Measurements from ENCODE around the gene PRDX3. TPM values are rescaled to one million over a fixed set of nuclear protein-coding genes. Genes with fewer than 3 reads are reported as not detected.

Gene PRDX3
- total RNA-seq = 115 and 144 TPM in 2 replicates

DNA sequence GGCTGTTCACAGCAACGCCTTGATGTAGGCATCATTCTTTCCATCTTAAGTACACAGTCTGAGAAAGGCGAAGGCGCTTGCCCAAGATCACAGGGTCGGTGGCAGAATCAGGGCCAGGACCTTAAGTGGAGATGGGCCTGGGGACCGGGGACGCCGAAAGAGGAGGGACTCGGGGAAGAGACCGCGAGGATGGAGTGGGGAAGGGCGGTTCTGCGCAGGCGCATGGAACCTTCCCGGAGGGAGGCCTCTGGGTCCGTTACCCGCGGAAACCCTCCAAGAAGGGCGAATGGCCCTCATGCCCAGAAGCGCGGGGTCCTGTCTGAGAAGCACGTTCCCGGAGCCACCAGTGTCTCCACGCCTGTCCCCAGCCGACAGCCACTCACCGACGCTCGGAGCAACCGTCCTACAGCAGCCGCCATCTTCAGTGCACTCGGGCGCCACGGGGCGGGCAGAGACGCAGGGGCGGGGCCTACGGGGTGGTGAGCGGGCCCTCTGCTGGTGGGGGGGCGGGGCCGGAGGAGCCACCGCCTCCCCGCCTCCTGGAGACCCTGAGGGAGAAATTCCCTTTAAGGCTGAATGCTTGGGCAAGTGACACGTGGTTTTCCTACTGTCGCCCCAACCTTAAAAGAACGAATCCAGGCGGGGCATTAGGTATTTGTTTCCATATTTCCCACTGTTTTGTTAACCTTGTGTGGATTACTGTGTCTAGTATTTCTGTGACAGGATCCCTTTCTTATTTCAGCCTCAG, at the start of gene PRDX3:
Gene PRDX3, minus strand, starts transcription at position 441 of the 748 bp plus-strand sequence. Its CDS starts 22 bp downstream, at position 419.

DNA sequence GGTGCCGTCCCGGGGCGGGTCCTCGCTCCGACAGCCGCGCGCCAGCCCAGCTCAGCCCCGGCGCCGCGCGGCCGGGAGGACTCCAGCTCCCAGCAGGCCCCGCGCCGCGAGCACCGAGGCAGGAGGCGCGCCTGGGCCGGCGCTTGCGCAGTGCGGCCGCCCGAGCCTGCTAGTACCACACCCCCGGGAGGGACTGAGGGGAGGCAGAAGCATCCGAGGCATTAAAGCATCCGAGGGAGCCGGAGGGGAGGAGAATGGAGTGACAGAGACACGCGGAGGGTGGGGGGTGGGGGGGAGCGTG, 28.7 kb upstream of the PRDX3 start, which contains the start of gene GRK5:
Gene GRK5, plus strand, starts transcription at position 206 of the 301 bp plus-strand sequence. CDS start 347 bp downstream, outside the sequence.

DNA sequence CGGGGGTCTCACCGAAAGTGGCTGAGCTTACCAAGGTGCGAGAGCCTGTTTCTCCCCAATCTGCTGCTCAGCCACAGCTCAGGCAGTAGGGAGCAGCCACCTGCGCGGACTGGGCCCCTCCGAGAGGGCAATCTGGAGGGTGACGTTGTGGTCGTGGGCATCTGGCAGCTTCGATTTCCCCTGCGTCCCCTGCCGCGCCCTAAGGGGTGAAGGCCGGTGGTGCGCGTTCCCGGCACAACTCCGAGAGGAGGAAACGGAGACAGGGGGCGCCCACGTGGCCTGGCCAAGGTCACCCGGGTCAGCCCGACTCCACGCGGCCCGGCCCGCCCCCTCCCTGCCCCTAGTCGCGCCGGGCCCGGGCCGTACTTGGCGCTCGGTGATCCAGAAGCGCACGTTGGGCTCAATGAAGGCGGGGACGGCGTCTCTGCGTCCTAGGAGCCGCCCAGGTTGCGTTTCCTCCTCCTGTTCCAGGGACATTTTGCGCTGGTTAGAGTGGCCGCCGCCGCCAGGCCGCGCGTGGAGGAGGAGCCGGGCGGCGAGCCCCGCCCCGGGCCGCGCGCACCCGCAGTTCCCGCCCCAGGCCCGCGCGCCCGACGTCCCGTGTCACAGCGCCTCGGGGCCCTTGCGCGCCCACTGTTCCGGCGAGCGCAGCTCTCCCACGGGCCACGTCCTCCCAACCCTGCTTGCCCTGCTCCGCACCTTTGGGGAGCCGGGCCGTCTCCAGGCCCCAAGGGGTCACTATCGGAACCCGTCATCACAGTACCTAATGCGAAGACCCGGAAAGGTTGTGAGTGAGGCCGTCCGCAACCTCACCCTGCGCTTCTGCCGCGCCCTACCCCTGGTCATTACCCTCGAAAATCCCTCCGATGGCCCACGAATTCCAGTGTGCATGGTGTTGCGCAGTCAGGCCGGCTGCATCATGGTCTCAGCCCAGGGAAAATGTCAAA, 13.2 kb downstream of the PRDX3 start, which contains the start of gene SFXN4:
Gene SFXN4, minus strand, starts transcription at position 544 of the 947 bp plus-strand sequence. Its CDS starts 67 bp downstream, at position 477.

Other genes starting within 250 kb of the PRDX3 start
- gene NANOS1, start 149.1 kb downstream of the PRDX3 start, total RNA-seq = 1.7 and 2.0 TPM in 2 replicates
- 78.3 and 88.7 TPM in 2 replicates for gene EIF3A, start 98.0 kb downstream of the PRDX3 start, total RNA-seq
- 62.9 and 66.5 TPM in 2 replicates for gene DENND10, start 74.7 kb downstream of the PRDX3 start, total RNA-seq
- gene SFXN4, start 13.1 kb downstream of the PRDX3 start, total RNA-seq = 26.7 and 29.5 TPM in 2 replicates
- 10.4 and 10.9 TPM in 2 replicates for gene GRK5, start 28.8 kb upstream of the PRDX3 start, total RNA-seq

Data from cardiac ventricle fibroblast (primary cell).